Raji (cell line): ENCODE measurements around the gene TAF8.

Experiments used
- POLR2A ChIP-seq: IDR thresholded peaks from 2 replicates; pipeline ENCODE4 v1.6.1; 2011; ENCODE audit warnings: low read depth, low read length, control low read depth; ENCODE audit not compliant: insufficient read depth

TAF8 gene

DNA sequence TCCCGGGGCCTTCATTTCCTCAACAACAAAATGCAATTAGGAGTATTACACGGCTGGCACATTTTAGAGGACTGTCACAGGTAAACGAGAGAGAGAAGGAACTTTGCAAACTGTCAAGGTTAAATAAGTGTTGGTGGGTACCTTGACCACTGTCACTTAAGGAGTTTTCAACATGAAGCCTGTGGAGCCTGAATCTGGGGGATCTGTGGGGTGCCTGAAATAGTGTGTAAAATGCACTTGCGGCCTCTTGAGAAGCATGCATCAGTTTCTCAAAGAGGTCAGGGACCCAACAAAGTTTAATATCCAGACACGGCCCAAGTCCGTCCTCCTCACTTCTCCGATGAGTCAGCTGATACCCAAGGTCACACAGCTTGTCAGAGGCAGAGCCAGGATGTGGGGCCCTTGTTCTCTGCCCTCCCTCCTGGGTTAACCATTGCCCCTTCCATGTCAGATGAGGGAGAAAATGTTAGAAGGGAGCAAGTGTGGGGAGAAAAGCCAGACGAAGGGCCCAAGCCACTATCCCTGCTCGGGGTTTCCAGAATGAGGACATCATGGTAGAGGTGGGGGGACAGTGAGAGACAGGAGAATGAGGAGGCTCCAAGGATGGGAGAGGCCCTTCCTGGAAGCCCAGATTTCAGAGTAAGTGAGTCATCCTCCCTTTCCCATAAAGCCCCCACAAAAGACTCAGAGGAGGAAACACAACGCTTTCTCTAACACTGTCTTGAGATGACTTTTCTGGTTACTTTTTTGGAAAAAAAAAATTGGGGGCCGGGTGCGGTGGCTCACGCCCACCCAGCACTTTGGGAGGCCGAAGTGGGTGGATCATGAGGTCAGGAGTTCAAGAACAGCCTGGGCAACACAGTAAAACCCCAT lies 49.9 kb downstream of the TAF8 start:
- TF ChIP-seq POLR2A, result no peak

GRCh38 chr6:42101186-42101657 lies 50.9 kb downstream of the TAF8 start:
- TF ChIP-seq POLR2A, result no peak

DNA sequence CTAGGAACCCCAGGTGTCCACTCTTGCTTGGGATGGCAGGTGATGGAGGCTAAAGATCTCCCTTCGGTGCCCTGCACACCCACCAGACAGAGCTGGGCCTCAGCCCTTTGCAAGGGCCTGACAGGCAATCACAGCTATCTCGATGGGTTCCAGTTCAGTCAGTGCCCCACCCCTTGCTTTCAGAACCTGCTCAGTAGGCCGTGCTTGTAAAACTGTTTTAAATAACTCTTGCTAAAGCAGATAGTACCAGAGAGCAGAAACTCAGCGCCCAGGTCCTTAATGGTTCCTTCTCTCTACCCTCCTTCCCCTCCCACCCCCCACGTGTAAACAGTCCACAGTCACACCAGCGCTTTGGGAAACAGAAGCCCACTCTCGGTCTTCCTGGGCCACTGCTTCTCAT lies 52.9 kb downstream of the TAF8 start:
- no peak for TF ChIP-seq POLR2A

GRCh38 chr6:42103753-42104094 lies 53.4 kb downstream of the TAF8 start:
- no peak for TF ChIP-seq POLR2A

DNA sequence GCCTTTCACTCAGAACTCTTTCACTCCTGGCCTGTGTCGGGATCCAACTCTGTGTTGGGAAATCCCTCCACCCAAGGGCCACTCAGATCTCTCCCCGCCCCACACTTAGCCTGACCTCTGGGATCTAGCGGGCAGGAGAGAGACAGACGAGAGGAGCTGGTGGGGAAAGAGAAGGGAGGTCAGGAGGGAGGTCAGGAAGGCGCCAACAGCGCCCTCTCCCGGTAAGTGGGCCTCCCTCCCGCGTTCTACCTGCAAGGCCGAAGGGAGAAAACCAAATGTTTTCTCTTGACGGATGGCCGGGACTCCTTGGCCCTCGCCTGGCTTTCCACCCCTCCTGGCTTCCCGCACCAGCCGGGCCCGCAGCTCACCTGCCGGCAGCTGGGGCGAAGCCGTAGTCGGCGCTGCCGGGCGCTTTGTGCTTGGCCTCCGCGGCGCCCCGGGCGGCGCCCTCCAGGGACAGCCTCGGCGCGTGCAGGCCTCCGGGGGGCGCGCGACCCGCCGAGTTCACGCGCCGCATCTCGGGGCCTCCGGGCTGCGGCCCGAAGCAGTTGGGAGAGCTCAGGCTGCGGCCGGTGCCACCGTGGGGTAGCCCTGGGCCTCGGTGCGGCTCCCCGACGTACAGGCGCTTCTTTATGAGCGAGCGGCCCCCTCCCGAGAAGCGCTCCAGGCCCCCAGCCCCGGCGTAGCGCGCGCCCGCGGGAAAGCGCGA lies 53.9 kb downstream of the TAF8 start:
- no peak for TF ChIP-seq POLR2A

DNA sequence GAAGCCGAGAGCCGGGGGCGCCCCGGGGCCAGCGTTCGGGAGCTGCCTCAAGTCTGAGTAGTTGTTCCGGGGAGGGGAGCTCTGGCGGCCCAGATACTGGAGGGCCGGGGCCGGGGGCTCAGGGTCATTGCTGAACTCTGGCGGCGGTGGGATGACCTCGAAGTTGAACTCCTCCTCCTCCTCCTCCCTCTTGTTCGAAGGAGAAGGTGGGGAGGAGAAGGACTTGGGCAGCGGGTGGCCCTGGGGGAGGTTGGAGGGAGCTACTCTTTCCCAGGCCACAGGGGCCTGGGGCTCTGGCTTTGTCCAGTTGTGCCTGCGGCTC lies 54.4 kb downstream of the TAF8 start:
- TF ChIP-seq POLR2A, result no peak

DNA sequence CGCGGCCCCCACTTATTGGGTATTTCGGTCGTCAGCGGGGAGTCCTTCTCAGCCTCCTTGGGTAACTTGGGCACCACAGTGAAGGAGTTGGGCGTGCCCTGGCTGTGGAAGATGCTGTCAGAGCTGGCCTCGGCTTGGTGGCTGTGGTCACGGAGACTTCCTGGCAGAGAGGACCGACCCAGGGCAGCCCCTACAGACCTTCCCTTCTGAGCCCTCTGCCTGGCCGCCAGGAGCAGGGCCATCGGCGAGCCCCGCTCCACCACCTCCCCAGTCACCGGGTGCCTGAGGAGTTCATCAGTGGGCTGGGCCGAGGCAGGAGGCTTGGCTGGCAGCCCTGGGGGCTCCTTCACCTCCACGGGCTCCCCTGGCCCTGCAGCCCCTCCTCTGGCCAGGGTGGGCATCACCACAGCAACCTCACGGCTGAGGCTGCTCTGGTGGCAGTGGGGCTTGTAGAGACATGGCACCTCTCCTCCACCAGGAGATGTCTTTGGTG lies 54.9 kb downstream of the TAF8 start:
- TF ChIP-seq POLR2A, result no peak

- no peak for TF ChIP-seq POLR2A
Measured at GRCh38 chr6:42105709-42106108, 55.4 kb downstream of the TAF8 start.

- TF ChIP-seq POLR2A, result no peak
Measured at GRCh38 chr6:42106112-42107023, 56.0 kb downstream of the TAF8 start.

GRCh38 chr6:42108071-42108470 lies 57.7 kb downstream of the TAF8 start:
- TF ChIP-seq POLR2A, result no peak

DNA sequence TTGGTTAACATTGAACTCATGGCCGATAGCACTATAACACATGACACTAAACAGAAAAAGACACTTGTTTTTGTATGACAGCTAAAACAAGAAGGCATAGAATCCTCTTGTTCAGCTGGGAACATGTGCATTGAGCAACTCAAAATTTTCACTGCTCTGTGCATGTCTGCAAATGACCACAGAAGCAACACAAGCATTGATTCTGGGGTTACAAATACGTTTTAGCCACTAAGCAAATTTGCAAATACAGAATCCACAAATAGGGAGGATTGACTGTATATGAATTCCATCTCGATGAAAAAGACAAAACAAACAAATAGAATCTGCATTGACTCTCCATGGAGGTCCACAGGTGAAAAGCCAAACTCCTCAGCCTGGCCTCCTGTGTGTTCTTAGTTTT lies 60.4 kb downstream of the TAF8 start:
- TF ChIP-seq POLR2A, result no peak

DNA sequence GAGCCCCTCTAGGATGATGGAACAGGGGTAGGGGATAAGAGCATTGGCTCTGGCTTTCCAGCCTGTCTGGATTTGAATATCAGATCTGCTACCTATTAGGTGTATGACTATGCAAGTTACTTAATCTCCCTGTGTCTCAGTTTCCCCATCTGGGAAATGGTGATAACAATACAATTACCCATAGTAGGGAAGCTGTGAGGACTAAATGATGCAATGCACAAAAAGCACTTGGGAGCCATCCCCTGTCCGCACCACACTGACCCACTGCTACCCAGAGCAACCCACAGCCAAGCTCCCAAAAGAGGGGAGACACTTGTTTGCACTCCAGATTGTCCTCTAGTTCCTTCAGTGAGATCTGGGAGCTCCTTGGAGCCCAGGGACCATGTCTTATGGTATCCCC lies 62.0 kb downstream of the TAF8 start:
- no peak for TF ChIP-seq POLR2A

- TF ChIP-seq POLR2A, result no peak
Measured at GRCh38 chr6:42113936-42114636, 63.8 kb downstream of the TAF8 start.

GRCh38 chr6:42117843-42118161 lies 67.5 kb downstream of the TAF8 start:
- TF ChIP-seq POLR2A, result no peak
